ENCODE results near the gene TENT4B.
"Not testable (repeated sequence)": the region's sequence is repeated elsewhere in the genome, so short reads cannot be mapped to it uniquely, and the experiment has no call there.

Gene TENT4B

DNA sequence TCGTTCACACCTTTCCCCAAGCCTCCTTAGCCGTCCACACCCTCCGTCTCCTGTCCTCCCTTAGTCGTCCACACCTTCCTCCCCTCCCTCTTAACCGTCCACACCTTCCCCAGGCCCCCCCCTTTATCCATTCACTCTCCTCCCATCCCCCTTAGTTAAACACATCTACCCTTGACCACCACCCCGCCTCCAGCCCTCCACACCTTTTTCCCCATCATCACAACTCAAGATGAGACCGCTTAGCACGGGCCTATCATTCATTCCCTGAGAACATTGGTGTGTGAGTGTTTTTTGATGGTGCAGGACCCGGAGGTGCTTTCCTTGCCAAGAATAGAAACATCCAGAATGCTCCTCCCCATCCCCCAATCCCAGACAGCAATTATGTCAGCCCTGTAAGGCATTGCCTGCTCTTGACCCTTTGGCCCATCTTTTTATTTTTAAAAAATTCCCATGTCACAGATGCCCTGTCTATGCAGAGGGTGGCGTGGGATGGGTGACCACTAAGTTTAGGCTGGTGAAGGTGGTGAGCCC is 1.4 kb downstream of the TENT4B start:
- DNase-seq (ENCODE audit: low spot score) = no peak

- DNase-seq (ENCODE audit: low spot score) = no peak
These were observed 2.8 kb downstream of the TENT4B start for GRCh38 chr16:50155925-50156324.

DNA sequence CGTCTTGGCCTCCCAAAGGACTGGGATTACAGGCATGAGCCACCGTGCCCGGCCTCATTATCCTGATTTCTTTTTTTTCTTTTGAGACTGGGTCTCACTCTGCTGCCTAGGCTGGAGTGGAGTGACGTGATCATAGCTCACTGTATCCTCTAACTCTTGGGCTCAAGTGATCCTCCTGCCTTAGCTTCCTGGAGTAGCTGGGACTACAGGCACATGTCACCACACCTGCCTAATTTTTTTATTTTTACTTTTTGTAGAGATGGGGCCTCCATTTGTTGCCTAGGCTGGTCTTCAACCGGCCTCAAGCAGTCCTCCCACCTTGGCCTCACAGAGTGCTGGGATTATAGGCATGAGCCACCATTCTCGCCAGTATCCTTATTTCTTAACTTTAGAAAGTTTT is 3.5 kb downstream of the TENT4B start:
- no peak for DNase-seq (ENCODE audit: low spot score)

GRCh38 chr16:50160495-50161164 is 7.5 kb downstream of the TENT4B start:
- DNase-seq (ENCODE audit: low spot score) = no peak

DNA sequence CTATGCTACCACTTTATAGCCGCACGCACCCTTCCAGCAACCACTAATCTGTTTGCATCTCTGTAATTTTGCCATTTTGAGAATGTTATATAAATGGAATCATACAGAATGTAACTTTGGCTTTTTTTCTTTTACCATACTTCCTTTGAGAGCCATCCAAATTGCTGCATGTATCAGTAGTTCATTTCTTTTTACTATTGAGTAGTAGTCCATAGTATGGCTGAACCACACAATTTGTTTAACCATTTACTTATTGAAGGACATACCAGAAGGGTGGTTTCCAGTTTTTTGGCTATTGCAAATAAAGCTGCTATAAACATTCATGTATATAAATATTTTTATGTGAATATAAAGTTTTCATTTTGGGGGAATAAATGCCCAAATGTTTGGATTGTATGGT is 8.8 kb downstream of the TENT4B start:
- DNase-seq (ENCODE audit: low spot score) = no peak

GRCh38 chr16:50165473-50165872 is 12.4 kb downstream of the TENT4B start:
- no peak for DNase-seq (ENCODE audit: low spot score)

DNA sequence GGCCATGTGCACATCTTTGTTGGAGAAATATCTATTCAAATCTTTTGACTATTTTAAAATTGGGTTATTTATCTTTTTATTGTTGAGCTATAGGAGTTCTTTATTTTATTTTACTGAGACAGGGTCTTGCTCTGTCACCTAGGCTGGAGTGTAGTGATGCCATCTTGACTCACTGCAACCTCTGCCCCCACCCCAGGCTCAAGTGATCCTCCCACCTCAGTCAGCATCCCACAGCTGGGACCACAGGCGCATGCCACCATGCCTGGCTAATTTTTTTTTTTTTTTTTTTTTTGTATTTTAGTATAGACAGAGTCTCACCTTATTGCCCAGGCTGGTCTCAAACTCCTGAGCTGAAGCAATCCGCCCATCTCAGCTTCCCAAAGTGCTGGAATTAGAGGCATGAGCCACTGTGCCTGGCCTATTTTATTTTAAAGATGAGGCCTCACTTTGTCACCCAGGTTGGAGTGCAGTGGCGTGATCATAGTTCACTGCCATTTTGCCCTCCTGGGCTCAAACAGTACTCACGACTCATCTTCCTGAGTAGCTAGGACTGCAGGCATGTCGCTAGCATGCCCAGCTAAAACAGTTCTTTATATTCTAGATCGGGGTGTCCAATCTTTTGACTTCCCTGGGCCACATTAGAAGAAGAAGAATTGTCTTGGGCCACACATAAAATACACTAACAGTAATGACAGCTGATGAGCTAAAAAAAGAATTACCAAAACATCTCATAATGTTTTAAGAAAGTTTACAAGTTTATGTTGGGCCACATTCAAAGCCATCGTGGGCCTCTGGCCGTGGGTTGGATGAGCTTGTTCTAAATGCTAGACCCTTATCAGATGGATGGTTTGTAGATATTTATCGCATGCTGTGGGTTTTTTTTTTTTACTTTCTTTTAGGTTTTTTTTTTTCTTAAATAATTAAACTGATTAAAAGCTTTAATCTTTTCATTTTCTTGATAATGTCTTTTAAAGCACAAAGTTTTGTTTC is 13.7 kb downstream of the TENT4B start:
- DNase-seq (ENCODE audit: low spot score) = no peak

- DNase-seq (ENCODE audit: low spot score) = no peak
These were observed 14.4 kb downstream of the TENT4B start for GRCh38 chr16:50167556-50167955.

DNA sequence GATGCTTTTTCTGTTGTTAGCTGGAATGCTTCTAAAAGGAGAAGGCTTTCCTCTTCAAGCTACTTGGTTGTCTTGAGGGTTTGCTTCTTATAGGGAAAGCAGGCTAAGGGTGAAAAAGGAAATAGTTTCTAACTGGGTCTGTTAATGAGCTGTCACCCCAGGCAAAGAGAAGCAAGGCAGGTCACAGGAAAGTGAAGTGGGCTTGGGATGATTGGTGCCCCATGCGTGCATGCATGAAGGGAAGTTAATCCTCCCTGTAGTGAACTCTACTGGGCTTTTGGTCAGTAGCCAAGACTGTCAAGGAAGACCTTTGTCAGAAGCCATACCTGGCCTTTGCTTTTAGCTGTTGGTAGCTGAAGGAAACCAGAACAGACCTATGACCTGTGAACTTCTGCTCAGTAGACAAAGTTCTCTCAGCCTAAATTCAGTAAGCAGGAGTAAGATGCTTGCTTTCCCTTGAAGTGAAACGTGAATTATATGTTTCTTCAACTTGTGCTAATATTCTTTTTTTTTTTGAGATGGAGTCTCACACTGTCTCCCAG is 16.5 kb downstream of the TENT4B start:
- no peak for DNase-seq (ENCODE audit: low spot score)

GRCh38 chr16:50171773-50172172 is 18.7 kb downstream of the TENT4B start:
- not testable (repeated sequence) for DNase-seq (ENCODE audit: low spot score)

GRCh38 chr16:50172195-50172922 is 19.3 kb downstream of the TENT4B start:
- DNase-seq (ENCODE audit: low spot score) = no peak

- DNase-seq (ENCODE audit: low spot score) = no peak
These were observed 20.2 kb downstream of the TENT4B start for GRCh38 chr16:50173316-50173715.

DNA sequence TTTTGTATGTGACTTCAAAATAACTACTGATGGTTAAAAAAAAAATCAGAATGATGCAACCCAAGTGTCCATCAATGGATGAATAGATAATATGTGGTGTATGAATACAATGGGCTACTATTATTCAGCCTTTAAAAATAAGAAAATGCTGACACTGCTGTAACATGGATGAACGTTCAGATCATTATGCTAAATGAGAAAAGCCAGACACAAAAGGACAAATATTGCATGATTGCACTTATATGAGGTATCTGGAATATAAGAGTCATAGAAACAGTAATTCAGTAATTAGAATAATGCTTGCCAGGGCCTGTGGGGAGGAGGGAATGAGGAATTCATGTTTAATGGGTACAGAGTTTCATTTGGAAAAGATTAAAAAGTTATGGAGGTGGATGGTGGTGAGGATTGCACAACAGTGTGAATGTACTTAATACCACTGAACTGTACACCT is 25.4 kb downstream of the TENT4B start:
- no peak for DNase-seq (ENCODE audit: low spot score)

DNA sequence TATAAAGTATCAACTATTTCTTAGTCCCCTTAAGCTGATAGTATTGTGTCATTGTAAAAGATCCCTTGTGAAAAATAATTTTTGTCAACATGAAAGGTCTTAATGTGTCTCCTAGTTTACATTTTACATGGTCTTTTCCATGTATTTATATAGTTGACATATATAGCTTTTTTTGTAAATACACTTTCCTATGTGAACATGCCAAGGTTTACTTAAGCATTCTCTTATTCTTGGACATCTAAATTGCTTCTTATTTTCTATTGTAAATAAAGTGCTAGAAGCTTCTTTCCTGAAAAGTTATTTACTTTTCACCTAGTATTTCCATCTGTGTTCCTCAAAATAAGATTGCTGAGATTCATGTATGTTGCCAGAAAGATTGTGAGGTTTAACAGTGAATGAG is 29.3 kb downstream of the TENT4B start:
- no peak for DNase-seq (ENCODE audit: low spot score)

GRCh38 chr16:50183316-50183715 is 30.2 kb downstream of the TENT4B start:
- no peak for DNase-seq (ENCODE audit: low spot score)

DNA sequence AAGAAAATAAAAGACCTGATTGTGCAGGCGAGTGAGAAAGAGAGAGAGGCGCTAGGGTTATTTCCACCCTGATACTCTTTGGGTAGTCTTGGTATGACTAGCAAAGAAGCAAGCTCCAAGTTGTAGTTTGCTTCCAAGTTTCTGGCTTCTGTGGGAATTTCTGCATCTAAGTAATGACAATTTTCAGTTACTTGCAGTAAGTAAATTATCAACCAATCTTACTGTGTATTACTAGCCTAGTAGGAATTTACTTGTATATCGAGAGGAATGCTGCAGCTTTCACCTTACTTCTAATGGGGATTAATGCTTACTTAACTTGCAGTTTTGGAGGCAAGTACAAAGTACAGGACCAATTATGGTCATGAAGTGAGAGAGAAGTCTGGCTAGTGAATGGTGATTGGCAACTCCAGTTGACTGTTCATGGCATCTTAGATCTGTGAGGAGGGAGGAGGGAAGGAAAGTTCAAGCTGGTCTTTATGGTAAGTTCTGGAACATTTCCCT is 31.9 kb downstream of the TENT4B start:
- no peak for DNase-seq (ENCODE audit: low spot score)

- no peak for DNase-seq (ENCODE audit: low spot score)
These were observed 35.6 kb downstream of the TENT4B start for GRCh38 chr16:50188619-50189136.

DNA sequence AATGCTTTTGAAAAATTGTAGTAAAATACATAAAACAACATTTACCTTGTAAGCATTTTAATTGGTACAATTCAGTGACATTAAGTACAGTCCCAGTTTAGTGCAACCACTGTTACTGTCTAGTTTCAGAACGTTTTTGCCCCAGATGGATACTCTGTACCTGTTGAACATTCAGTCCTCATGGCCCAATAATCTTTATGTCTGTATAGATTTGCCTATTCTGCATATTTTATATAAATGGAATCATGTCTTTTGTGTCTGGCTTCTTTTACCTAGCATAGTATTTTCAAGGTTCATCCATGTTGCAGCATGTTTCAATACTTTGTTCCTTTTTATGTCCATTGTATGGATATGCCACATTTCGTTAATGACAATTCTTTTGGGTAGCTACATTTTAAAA is 37.2 kb downstream of the TENT4B start:
- DNase-seq (ENCODE audit: low spot score) = no peak

DNA sequence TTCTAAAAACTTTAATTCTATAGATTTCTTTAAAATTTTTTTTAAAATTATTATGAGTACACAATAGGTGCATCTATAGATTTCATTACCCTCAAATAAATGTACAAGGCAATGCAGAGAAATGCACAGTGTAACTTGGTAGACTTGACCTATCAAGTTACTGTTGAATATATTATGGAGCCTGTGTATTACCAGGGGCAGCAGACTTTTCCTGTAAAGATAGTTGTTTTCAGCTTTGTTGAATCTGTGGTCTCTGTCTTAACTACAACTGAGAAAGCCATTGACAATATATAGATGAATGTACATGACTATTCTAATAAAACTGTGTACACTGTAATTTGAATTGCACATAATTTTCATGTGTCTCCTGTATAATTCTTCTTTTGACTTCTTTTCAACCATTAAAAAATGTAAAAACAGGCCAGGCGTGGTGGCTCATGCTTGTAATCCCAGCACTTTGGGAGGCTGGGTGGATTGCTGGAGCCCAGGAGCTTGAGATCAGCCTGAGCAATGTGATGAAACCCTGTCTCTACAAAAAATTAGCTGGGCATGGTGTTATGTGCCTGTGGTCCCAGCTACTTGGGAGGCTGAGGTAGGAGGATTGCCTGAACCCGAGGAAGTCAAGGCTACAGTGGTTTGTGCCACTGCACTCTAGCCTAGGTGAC is 39.4 kb downstream of the TENT4B start:
- no peak for DNase-seq (ENCODE audit: low spot score)

DNA sequence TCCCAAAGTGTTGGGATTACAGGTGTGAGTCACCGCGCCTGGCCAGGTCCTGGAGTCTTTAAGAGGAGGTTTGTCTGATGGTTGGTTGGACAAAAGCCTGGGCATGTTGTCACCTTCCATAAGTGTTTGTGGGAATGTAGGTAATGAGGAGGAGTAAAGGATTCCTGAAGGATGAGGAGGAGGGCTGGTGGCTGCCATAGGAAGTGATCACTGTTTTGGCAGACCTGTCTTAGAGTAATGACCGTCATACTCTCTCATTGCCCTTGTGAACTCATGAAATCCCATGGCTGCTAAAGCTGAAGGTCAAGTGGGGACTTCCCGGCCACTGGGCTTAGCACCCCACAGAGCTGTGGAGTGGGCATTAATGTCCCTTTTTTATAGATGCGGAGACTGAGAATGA is 40.5 kb downstream of the TENT4B start:
- no peak for DNase-seq (ENCODE audit: low spot score)

DNA sequence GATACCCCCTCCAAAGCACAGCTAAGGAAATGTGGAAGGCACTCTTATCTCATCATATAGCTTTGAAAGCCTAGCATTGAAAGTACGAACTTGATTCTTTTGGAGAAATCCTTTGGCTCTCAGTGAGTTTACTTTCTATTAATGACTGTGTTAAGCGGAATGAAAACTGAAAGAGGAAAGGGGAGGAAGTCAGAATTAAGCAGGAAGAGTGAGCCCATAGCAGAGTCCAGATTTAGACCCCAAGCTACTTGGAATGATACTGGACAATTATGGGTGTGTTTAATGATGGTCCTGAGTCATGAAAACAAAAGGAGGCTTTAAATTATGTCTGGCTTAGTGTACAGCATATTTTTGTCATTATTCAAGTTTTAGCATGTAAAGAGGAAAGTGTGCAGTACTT is 42.2 kb downstream of the TENT4B start:
- DNase-seq (ENCODE audit: low spot score) = no peak

Data from germinal center (tissue), 1 donor.